Stomach (tissue), 9 donors: Measurements from ENCODE around the gene KLK11. TPM values are rescaled to one million over a fixed set of nuclear protein-coding genes. Genes with fewer than 3 reads are reported as not detected.

Source experiments
- DNase-seq, 2 donors: peaks; one replicate each; pipeline versions ENCODE4 v3.0.0 to v3.0.0-alpha.2; 2013 to 2019
- H3K27ac ChIP-seq, 5 donors: fragments of 200-600 bp in 4 of 5; sonication (generic) in 4 of 5; one replicate each; pipeline ENCODE4 v1.5.1; 2013 to 2019; ENCODE audit warnings: mild to moderate bottlenecking in 1 of 5, moderate library complexity in 1 of 5
- H3K27me3 ChIP-seq, 3 donors: fragments of 200-600 bp; sonication (generic); one replicate each; pipeline ENCODE4 v1.5.1; 2017 to 2019; ENCODE audit warnings: mixed run types in 1 of 3
- H3K36me3 ChIP-seq, 4 donors: fragments of 200-600 bp; sonication (generic); 1 replicate in 3 of 4; 2 replicates in 1 of 4; pipeline ENCODE4 v1.5.1; 2016 to 2019
- H3K4me1 ChIP-seq, 4 donors: fragments of 200-600 bp; sonication (generic); one replicate each; pipeline ENCODE4 v1.5.1; 2016 to 2019
- H3K4me3 ChIP-seq, 4 donors: fragments of 200-600 bp; sonication (generic) in 3 of 4; one replicate each; pipeline ENCODE4 v1.5.1; 2016 to 2019; ENCODE audit warnings: mild to moderate bottlenecking in 1 of 4
- H3K9me3 ChIP-seq, 4 donors: fragments of 200-600 bp; sonication (generic); one replicate each; pipeline ENCODE4 v1.5.1; 2016 to 2019
- EP300 ChIP-seq: sonication (generic); formaldehyde crosslinking; IDR thresholded peaks from one replicate; pipeline ENCODE4 v1.6.1; 2017; ENCODE audit warnings: antibody characterized with exemption
- POLR2A ChIP-seq, 4 donors: fragments of 450-650 bp; IDR thresholded peaks; one replicate each; pipeline ENCODE4 v1.6.1; 2016; ENCODE audit warnings: antibody characterized with exemption in 4 of 4, control low read depth in 2 of 4, mild to moderate bottlenecking in 1 of 4, moderate library complexity in 1 of 4
- POLR2AphosphoS5 ChIP-seq, 3 donors: sonication (generic); formaldehyde crosslinking; IDR thresholded peaks; one replicate each; pipeline ENCODE4 v1.6.1; 2016; ENCODE audit warnings: antibody characterized with exemption in 3 of 3
- WGBS, 5 donors: extraction: QIAGEN DNeasy Blood & Tissue Kit in 3 of 5; methylation state at CpG; one replicate each; pipeline versions ENCODE4 v1.1.5 to v1.1.7; 2013 to 2018; 5-methylcytosine and 5-hydroxymethylcytosine counted together
- intact Hi-C: fragments of 100-400 bp; cut with DNase I; formaldehyde crosslinking; loops from one replicate; pipeline ENCODE4 v1.15.1; 2023; ENCODE audit warnings: low total_unique reads
- polyA plus RNA-seq, 3 donors: library from polyadenylated mRNA; stranded (reverse); fragments of 200-250 nt; gene quantifications; one replicate each; pipeline ENCODE4 v1.2.3, GENCODE V29; 2013
- total RNA-seq, 5 donors: library from RNA; depleted of rRNA; stranded (reverse); fragments of >200 nt; gene quantifications; one replicate each; pipeline versions ENCODE4 v1.1.0 to v1.2.3, GENCODE V29; 2014 to 2016
- TF ChIP-seq, protein P1 (sequence below), 7 experiments: fragments of 450-650 bp in 4 of 7; fragments of 200-600 bp in 3 of 7; sonication (generic) in 3 of 7; IDR thresholded peaks; one replicate each; pipeline ENCODE4 v1.5.1; 2016 to 2019; ENCODE audit warnings: antibody characterized with exemption in 7 of 7, control low read depth in 2 of 7, mild to moderate bottlenecking in 1 of 7
- donor health status: healthy with polysubstance abuse.
- donor health status: Bipolar disorder and iron deficiency.
- donor health status: healthy.

Gene KLK11
- total and polyA plus RNA-seq, 8 donors, result 1.8 to 152 (median 41.1) TPM; not detected in 1

DNA sequence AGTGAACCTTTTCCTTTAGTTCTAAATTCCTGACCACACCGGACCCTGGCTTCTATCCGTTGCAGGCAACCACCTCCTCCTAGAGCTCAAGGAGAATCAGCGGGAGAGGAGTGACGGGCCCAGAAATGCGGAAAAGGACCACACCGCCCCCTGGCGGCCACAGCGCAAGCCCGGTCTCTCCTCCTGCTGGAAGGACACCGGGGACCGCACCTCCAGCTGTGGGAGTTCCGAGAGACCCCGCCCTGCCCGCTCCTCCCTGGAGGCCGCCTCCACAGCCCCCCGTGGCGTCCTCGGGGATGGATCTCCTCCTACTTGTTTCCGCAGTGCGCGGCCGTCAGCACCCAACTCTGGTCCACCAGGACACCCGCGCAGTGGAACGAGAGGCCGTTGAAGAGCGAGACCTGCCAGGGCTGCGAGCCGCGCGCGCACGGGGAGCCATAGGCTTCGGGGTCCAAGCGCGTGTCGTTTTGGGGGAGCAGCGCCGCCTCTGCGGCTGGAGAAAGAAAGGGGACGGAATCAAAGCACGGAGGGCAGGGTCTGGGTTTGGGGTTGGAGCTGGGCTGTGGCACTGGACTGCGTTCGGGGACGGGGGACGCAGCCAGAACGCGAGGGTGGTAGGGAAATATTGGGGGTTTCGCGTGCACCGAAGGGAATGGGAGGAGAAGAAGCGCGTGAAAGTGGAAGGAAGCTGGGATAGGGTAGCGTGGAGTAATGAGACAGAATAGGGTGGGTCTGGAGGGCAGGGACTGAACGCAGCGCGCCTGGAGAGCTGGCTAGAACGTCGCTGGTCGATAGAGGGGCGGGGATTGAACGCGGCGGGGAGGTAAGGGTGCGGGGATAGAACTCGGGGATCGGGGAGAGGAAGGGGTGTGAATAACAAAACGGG, 9.4 kb downstream of the KLK11 start:
- DNase-seq, result peak; percentile 77 to 81
- Histone ChIP-seq H3K27me3 (peaks cover 8 to 86% (median 43%) of the 10 kb centered on the region in 3 donors), H3K4me3 (peak overlapping the region; percentile 11 to 49 (median 32)), H3K4me1 (peaks cover 27 to 48% (median 45%) of the 10 kb centered on the region in 4 donors), H3K27ac (no peak overlapping the region), H3K36me3 (no peaks in the 10 kb centered on the region), H3K9me3 (no peaks in the 10 kb centered on the region)
- 1 to 4% (median 2%) methylated on average over 51 to 68 of the region's 68 CpGs for WGBS, 5 donors
- intact Hi-C loops, result no loop called here
- no peak for TF ChIP-seq POLR2AphosphoS5 (IDR thresholded peaks at IDR 0.05)
- TF ChIP-seq, protein P1, sequence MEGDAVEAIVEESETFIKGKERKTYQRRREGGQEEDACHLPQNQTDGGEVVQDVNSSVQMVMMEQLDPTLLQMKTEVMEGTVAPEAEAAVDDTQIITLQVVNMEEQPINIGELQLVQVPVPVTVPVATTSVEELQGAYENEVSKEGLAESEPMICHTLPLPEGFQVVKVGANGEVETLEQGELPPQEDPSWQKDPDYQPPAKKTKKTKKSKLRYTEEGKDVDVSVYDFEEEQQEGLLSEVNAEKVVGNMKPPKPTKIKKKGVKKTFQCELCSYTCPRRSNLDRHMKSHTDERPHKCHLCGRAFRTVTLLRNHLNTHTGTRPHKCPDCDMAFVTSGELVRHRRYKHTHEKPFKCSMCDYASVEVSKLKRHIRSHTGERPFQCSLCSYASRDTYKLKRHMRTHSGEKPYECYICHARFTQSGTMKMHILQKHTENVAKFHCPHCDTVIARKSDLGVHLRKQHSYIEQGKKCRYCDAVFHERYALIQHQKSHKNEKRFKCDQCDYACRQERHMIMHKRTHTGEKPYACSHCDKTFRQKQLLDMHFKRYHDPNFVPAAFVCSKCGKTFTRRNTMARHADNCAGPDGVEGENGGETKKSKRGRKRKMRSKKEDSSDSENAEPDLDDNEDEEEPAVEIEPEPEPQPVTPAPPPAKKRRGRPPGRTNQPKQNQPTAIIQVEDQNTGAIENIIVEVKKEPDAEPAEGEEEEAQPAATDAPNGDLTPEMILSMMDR (IDR thresholded peaks at IDR 0.05), result peak in 5 of 7 experiments; percentile 31 to 81 (median 66)

DNA sequence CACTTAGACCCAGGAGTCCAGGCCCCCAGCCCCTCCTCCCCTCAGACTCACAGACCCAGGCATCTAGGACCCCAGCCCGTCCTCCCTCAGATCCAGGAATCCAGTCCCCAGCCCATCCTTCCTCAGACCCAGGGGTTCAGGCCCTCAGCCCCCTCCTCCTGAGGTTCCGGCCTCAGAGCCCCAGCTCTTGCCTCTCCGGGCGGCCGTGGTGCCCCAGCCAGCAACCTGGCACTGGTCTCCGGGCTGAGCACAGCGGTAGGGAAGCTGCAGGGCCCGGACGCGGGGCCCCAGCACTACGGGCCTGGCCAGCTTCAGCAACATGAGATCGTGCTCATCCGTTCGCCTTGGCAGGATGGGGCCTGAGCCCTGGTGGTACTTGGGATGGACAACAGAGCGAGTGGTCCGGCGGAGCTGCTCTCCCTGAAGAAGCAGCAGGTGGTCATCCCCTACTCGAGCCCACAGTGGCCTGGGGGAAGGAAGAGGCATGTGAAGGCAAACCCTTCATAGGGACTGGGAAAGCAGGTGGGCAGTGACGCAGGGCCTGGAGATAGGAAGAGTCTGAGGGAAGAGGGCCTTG, 10.6 kb downstream of the KLK11 start:
- WGBS, 5 donors, result 87 to 95% (median 87%) methylated on average over 7 to 19 of the region's 19 CpGs
- TF ChIP-seq POLR2A (IDR thresholded peaks at IDR 0.05), result no peak
- TF ChIP-seq, protein P1 (IDR thresholded peaks at IDR 0.05), result no peak
- TF ChIP-seq POLR2AphosphoS5 (IDR thresholded peaks at IDR 0.05), result no peak
- no peak for TF ChIP-seq EP300
- no peak overlapping the region for H3K27ac ChIP-seq
- peaks cover 8 to 98% (median 43%) of the 10 kb centered on the region in 3 donors for H3K27me3 ChIP-seq
- intact Hi-C loops, result no loop called here
- no peak for DNase-seq
- H3K36me3 ChIP-seq, result no peaks in the 10 kb centered on the region
- no peak overlapping the region for H3K4me3 ChIP-seq
- peaks cover 27 to 40% (median 36%) of the 10 kb centered on the region in 4 donors for H3K4me1 ChIP-seq
- no peaks in the 10 kb centered on the region for H3K9me3 ChIP-seq

DNA sequence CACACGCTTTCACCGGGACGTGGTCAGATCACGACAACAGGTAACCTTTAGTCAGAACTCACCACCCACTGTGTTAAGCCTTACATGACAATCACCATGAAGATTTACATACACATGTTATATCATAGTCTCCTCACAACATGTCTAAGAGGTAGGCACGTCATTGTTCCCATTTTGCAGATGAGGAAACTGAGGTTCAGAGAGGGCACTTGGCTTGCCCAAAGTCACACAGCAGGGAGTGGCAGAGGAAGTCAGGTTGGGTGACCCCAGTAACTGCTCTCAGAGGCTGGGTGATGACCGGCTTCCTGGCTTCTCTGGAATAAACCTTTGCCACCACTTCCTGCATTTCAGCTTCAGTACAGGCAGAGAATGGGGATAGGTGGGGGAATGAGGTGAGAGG, 12.2 kb downstream of the KLK11 start:
- TF ChIP-seq EP300, result no peak
- TF ChIP-seq, protein P1 (IDR thresholded peaks at IDR 0.05), result no peak
- TF ChIP-seq POLR2AphosphoS5 (IDR thresholded peaks at IDR 0.05), result no peak
- TF ChIP-seq POLR2A (IDR thresholded peaks at IDR 0.05), result no peak
- Histone ChIP-seq H3K36me3 (no peaks in the 10 kb centered on the region), H3K27me3 (peaks cover 8 to 98% (median 41%) of the 10 kb centered on the region in 3 donors), H3K4me1 (peaks cover 18 to 24% (median 22%) of the 10 kb centered on the region in 4 donors), H3K4me3 (no peak overlapping the region), H3K27ac (no peak overlapping the region), H3K9me3 (no peaks in the 10 kb centered on the region)
- intact Hi-C loops, result no loop called here
- WGBS, 5 donors, result 82 to 87% (median 85%) methylated on average over 6 of the region's 6 CpGs
- no peak for DNase-seq

DNA sequence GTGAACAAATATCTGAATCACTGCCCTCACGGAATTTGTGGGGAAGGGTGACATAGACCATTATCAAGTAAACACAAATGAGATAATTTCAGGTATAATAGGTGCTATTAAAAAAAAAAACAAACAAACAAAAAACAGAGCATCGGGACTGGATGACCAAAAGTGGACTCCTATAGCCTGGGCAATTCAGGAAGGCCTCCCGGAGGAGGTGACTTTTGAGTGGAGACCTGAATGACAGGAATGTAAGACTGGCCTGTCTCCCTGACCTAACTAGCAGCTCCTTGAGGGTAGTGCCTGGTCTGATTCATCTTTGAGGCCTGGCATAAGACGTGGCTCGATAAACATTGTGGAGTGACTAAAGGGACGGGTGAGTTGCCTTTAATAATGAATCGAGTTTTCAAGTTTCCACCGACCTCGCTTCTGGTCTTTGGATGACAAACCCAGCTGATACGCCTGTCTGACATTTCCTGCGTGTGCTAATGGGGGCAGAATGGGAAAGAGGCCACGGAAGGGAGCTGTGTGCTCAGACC, 13.7 kb downstream of the KLK11 start:
- Histone ChIP-seq H3K9me3 (no peaks in the 10 kb centered on the region), H3K4me3 (no peak overlapping the region), H3K4me1 (peaks cover 10 to 13% (median 11%) of the 10 kb centered on the region in 4 donors), H3K36me3 (no peaks in the 10 kb centered on the region), H3K27me3 (peaks cover 8 to 89% (median 34%) of the 10 kb centered on the region in 3 donors), H3K27ac (no peak overlapping the region)
- TF ChIP-seq EP300, result no peak
- TF ChIP-seq, protein P1 (IDR thresholded peaks at IDR 0.05), result no peak
- TF ChIP-seq POLR2A (IDR thresholded peaks at IDR 0.05), result no peak
- TF ChIP-seq POLR2AphosphoS5 (IDR thresholded peaks at IDR 0.05), result no peak
- 62 to 71% (median 68%) methylated on average over 12 of the region's 12 CpGs for WGBS, 5 donors
- intact Hi-C loops, result no loop called here
- no peak for DNase-seq
